Gastrocnemius medialis (tissue), 4 donors: ENCODE measurements around the gene B4GALT3. TPM values are rescaled to one million over a fixed set of nuclear protein-coding genes. Genes with fewer than 3 reads are reported as not detected.
A peak's percentile ranks its signal among the peaks of the same experiment; 100 is the strongest.

Source experiments
- ATAC-seq, 2 donors: fragments of 150-250 bp; one replicate each; pipeline ENCODE4 v1.9.1; 2016
- DNase-seq, 2 donors: peaks; one replicate each; pipeline ENCODE4 v3.0.0-alpha.2; 2019
- H3K27ac ChIP-seq, 4 donors: fragments of 200-600 bp; sonication (generic); 1 replicate in 1 of 4; 2 replicates in 3 of 4; pipeline ENCODE4 v1.5.1; 2016 to 2018; ENCODE audit warnings: mild to moderate bottlenecking in 2 of 4, moderate library complexity in 1 of 4
- H3K27me3 ChIP-seq, 3 donors: fragments of 200-600 bp; sonication (generic) in 2 of 3; 1 replicate in 1 of 3; 2 replicates in 2 of 3; pipeline versions ENCODE4 v1.5.1 to v1.6.0; 2016 to 2019; ENCODE audit warnings: mild to moderate bottlenecking in 1 of 3, moderate library complexity in 1 of 3
- H3K36me3 ChIP-seq, 2 donors: fragments of 200-600 bp; sonication (generic) in 1 of 2; one replicate each; pipeline ENCODE4 v1.5.1; 2017 to 2018
- H3K4me1 ChIP-seq, 2 donors: fragments of 200-600 bp; sonication (generic) in 1 of 2; one replicate each; pipeline ENCODE4 v1.5.1; 2016 to 2017; ENCODE audit warnings: mild to moderate bottlenecking in 2 of 2
- H3K4me3 ChIP-seq, 4 donors: fragments of 200-600 bp; sonication (generic) in 3 of 4; 1 replicate in 1 of 4; 2 replicates in 3 of 4; pipeline ENCODE4 v1.5.1; 2016 to 2019; ENCODE audit warnings: mild to moderate bottlenecking in 2 of 4
- H3K9me3 ChIP-seq, 3 donors: fragments of 200-600 bp; sonication (generic) in 2 of 3; 1 replicate in 1 of 3; 2 replicates in 2 of 3; pipeline ENCODE4 v1.5.1; 2016 to 2019
- POLR2A ChIP-seq, 2 donors: fragments of 450-650 bp; IDR thresholded peaks; one replicate each; pipeline ENCODE4 v1.6.1; 2017; ENCODE audit warnings: antibody characterized with exemption in 2 of 2, mild to moderate bottlenecking in 2 of 2, moderate library complexity in 2 of 2
- in situ Hi-C, 4 donors: fragments of 200-750 bp; cut with MboI; loops; one replicate each; pipeline versions ENCODE4 v1.15.0 to v1.8.0; 2017; ENCODE audit warnings: low sequenced_read_pairs in 4 of 4
- intact Hi-C: fragments of 100-400 bp; cut with DNase I; formaldehyde crosslinking; loops from one replicate; pipeline ENCODE4 v1.15.1; 2023; ENCODE audit warnings: low total_unique reads
- total RNA-seq, 4 donors: library from RNA; depleted of rRNA; stranded (reverse); fragments of >200 nt; gene quantifications; one replicate each; pipeline versions ENCODE4 v1.1.0 to v1.2.3, GENCODE V29; 2016
- TF ChIP-seq, protein P1 (sequence below), 5 experiments: fragments of 450-650 bp in 3 of 5; fragments of 200-600 bp in 2 of 5; sonication (generic) in 2 of 5; IDR thresholded peaks in 4 of 5; conservative IDR thresholded peaks in 1 of 5; 1 replicate in 4 of 5; 2 replicates in 1 of 5; pipeline ENCODE4 v1.5.1; 2016 to 2019; ENCODE audit warnings: antibody characterized with exemption in 5 of 5, mild to moderate bottlenecking in 3 of 5, moderate library complexity in 3 of 5

The B4GALT3 gene
- total RNA-seq, 4 donors from 2014 or later: 35.5 to 47.7 (median 43.7) TPM

DNA sequence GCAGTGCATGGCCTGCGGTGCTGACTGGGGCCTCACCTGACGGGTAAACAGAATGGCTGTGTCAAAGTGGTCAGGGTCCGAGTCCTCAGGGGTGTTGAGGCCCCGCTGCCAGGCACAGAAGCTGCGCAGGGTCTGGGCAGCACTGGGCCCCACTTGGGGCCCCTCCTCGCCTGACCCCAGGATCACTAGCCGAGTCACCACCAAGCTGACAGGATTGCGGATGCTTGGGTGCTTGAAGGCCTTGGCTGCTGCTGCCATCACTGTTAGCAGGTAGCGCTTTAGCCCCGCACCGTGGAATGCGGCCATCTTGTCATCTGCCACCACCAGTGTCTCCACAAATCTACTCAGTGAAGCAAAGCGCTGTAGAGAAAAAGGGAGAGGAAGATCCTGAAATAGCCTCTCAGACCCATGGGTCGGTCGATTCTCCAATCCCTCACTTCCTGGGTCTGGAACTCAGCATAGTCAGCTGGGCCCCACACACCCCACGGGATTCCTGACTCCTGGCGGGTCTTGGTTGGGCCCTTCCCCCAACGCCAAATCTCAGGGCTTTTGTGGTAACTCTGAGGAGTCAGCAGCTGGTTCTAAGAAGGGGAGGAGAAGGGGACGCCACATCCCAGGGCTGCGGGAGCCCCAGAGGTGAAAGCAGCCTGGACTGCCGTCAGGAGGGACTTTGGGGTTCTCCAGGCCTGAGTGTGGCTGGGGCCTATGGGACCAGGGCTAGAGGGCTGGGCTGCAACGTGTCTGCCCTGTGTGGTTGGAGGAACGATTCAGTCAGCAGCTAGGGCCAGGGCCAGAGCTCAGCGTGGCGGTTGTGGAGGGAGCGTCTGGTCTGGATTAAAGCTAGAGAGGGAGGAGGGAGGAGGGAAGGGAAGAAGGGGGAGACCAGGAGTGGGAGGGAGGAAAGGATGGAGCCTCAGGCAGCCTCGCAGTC, 19.5 kb upstream of the B4GALT3 start:
- DNase-seq (no peak), ATAC-seq (no peak)
- in situ Hi-C loops (loop anchor here in 2 of 4 donors (10.0 to 25.0 kb wide), 2 partner anchors 188 to 566 kb away; partner anchors contain the start of gene ATF6 (in 1 of the 2)), intact Hi-C loops (no loop called here)
- H3K9me3 ChIP-seq: no peaks in the 10 kb centered on the region
- H3K27me3 ChIP-seq: no peaks in the 10 kb centered on the region
- no peaks in the 10 kb centered on the region for H3K36me3 ChIP-seq
- peak overlapping the region; percentile 94 to 99 (median 98) for H3K27ac ChIP-seq
- H3K4me3 ChIP-seq: peak overlapping the region in 3 of 4 donors; percentile 35 to 55 (median 43)
- TF ChIP-seq POLR2A (IDR thresholded peaks at IDR 0.05): no peak
- TF ChIP-seq, protein P1, sequence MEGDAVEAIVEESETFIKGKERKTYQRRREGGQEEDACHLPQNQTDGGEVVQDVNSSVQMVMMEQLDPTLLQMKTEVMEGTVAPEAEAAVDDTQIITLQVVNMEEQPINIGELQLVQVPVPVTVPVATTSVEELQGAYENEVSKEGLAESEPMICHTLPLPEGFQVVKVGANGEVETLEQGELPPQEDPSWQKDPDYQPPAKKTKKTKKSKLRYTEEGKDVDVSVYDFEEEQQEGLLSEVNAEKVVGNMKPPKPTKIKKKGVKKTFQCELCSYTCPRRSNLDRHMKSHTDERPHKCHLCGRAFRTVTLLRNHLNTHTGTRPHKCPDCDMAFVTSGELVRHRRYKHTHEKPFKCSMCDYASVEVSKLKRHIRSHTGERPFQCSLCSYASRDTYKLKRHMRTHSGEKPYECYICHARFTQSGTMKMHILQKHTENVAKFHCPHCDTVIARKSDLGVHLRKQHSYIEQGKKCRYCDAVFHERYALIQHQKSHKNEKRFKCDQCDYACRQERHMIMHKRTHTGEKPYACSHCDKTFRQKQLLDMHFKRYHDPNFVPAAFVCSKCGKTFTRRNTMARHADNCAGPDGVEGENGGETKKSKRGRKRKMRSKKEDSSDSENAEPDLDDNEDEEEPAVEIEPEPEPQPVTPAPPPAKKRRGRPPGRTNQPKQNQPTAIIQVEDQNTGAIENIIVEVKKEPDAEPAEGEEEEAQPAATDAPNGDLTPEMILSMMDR (IDR thresholded peaks at IDR 0.05 in 4 of 5, conservative IDR thresholded peaks at IDR 0.05 in 1 of 5): no peak
- peaks cover 41 to 42% of the 10 kb centered on the region in 2 donors for H3K4me1 ChIP-seq

GRCh38 chr1:161196111-161196510, 18.8 kb upstream of the B4GALT3 start:
- no peak for TF ChIP-seq POLR2A (IDR thresholded peaks at IDR 0.05)
- TF ChIP-seq, protein P1 (IDR thresholded peaks at IDR 0.05 in 4 of 5, conservative IDR thresholded peaks at IDR 0.05 in 1 of 5): no peak
- H3K27ac ChIP-seq: peak overlapping the region; percentile 94 to 99 (median 98)
- no peaks in the 10 kb centered on the region for H3K27me3 ChIP-seq
- H3K9me3 ChIP-seq: no peaks in the 10 kb centered on the region
- in situ Hi-C loops (loop anchor here in 2 of 4 donors (10.0 to 25.0 kb wide), 2 partner anchors 189 to 566 kb away; partner anchors contain the start of gene ATF6 (in 1 of the 2)), intact Hi-C loops (no loop called here)
- H3K36me3 ChIP-seq: no peaks in the 10 kb centered on the region
- ATAC-seq: no peak
- no peak for DNase-seq
- H3K4me3 ChIP-seq: peak overlapping the region in 2 of 4 donors; percentile 43 to 55
- H3K4me1 ChIP-seq: peaks cover 37 to 39% of the 10 kb centered on the region in 2 donors

GRCh38 chr1:161195171-161195570, 17.9 kb upstream of the B4GALT3 start:
- intact Hi-C loops: no loop called here
- peaks cover 28 to 30% of the 10 kb centered on the region in 2 donors for H3K4me1 ChIP-seq
- no peak for DNase-seq

GRCh38 chr1:161193561-161194235, 16.4 kb upstream of the B4GALT3 start:
- H3K4me1 ChIP-seq: peaks cover 18% of the 10 kb centered on the region in 2 donors
- H3K36me3 ChIP-seq: no peaks in the 10 kb centered on the region
- ATAC-seq: peak; percentile 30 to 50
- in situ Hi-C loops (loop anchor here in 2 of 4 donors (10.0 to 25.0 kb wide), 2 partner anchors 191 to 569 kb away; partner anchors contain the start of gene ATF6 (in 1 of the 2)), intact Hi-C loops (loop anchor here (2.0 kb wide), 1 partner anchor 31 kb away; no protein-coding TSS in a partner anchor)
- no peaks in the 10 kb centered on the region for H3K27me3 ChIP-seq
- no peak for TF ChIP-seq POLR2A (IDR thresholded peaks at IDR 0.05)
- TF ChIP-seq, protein P1 (IDR thresholded peaks at IDR 0.05 in 4 of 5, conservative IDR thresholded peaks at IDR 0.05 in 1 of 5): peak in 4 of 5 experiments; percentile 23 to 44 (median 32)
- H3K4me3 ChIP-seq: peak overlapping the region in 2 of 4 donors; percentile 9 to 23
- peak in 1 of 2 donors; percentile 77 for DNase-seq
- no peaks in the 10 kb centered on the region for H3K9me3 ChIP-seq
- peak overlapping the region; percentile 37 to 94 (median 56) for H3K27ac ChIP-seq

More at GRCh38 chr1:161195171-161195570, 17.9 kb upstream of the B4GALT3 start:
- H3K36me3 ChIP-seq: no peaks in the 10 kb centered on the region
- in situ Hi-C loops: loop anchor here in 2 of 4 donors (10.0 to 25.0 kb wide), 2 partner anchors 190 to 567 kb away; partner anchors contain the start of gene ATF6 (in 1 of the 2)
- H3K4me3 ChIP-seq: peak overlapping the region in 2 of 4 donors; percentile 43 to 55
- H3K27me3 ChIP-seq: no peaks in the 10 kb centered on the region
- no peak for ATAC-seq
- H3K9me3 ChIP-seq: no peaks in the 10 kb centered on the region
- H3K27ac ChIP-seq: peak overlapping the region in 2 of 4 donors; percentile 58 to 94
- TF ChIP-seq, protein P1 (IDR thresholded peaks at IDR 0.05 in 4 of 5, conservative IDR thresholded peaks at IDR 0.05 in 1 of 5): no peak
